Measurements from ENCODE around the gene PACSIN2. TPM values are rescaled to one million over a fixed set of nuclear protein-coding genes. Genes with fewer than 3 reads are reported as not detected.
"Not testable (repeated sequence)": the region's sequence is repeated elsewhere in the genome, so short reads cannot be mapped to it uniquely, and the experiment has no call there.

PACSIN2 gene
- total RNA-seq, 1 donor from 2014 or later, result 48.9 TPM

- no peak for ATAC-seq (ENCODE audit: low read depth)
- no peak overlapping the region for H3K4me3 Mint-ChIP-seq
- intact Hi-C loops (cut with micrococcal nuclease), result no loop called here
- peaks cover 5% of the 10 kb centered on the region for H3K9me3 Mint-ChIP-seq
- TF ChIP-seq CTCF (IDR thresholded peaks at IDR 0.05), result no peak
- CTCF ChIA-PET, result no interaction called here
- peaks cover 38% of the 10 kb centered on the region for H3K4me1 Mint-ChIP-seq
- no peaks in the 10 kb centered on the region for H3K27me3 Mint-ChIP-seq
- no peak for DNase-seq
- no peak overlapping the region for H3K27ac Mint-ChIP-seq
- POLR2A ChIA-PET, result no interaction called here
- peaks cover 26% of the 10 kb centered on the region for H3K36me3 Mint-ChIP-seq (ENCODE audit: low read depth)
Observed at GRCh38 chr22:42957544-42957943, 57.4 kb downstream of the PACSIN2 start.

DNA sequence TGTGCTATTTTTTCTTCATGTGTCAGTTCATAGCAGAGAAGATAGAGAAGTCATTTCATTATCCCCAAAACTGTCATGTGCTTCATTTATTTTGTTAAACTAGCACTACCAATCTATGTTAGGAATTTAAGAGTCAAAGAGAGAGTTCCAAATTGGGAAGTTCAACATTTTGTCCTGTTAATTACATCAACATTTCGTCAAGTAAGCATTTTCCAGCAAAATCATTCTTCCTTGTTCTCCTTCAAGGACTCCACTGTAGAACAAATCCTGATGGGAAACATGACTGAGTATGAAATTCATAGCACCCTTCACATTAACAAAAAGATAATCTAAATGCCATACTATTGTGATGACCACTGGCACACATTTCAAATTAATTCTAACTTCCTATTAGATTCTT, 59.1 kb downstream of the PACSIN2 start:
- peaks cover 25% of the 10 kb centered on the region for H3K4me1 Mint-ChIP-seq
- no peak for TF ChIP-seq CTCF (IDR thresholded peaks at IDR 0.05)
- peaks cover 27% of the 10 kb centered on the region for H3K36me3 Mint-ChIP-seq (ENCODE audit: low read depth)
- ChIA-PET POLR2A (no interaction called here), CTCF (no interaction called here)
- DNase-seq, result no peak
- H3K27ac Mint-ChIP-seq, result no peak overlapping the region
- no peak overlapping the region for H3K4me3 Mint-ChIP-seq
- peaks cover 5% of the 10 kb centered on the region for H3K9me3 Mint-ChIP-seq
- intact Hi-C loops (cut with micrococcal nuclease), result no loop called here
- no peak for ATAC-seq (ENCODE audit: low read depth)
- H3K27me3 Mint-ChIP-seq, result no peaks in the 10 kb centered on the region

- Mint-ChIP-seq H3K4me1 (peaks cover 18% of the 10 kb centered on the region), H3K27ac (no peak overlapping the region), H3K36me3 (ENCODE audit: low read depth) (peaks cover 22% of the 10 kb centered on the region), H3K27me3 (no peaks in the 10 kb centered on the region), H3K9me3 (peaks cover 5% of the 10 kb centered on the region), H3K4me3 (no peak overlapping the region)
- intact Hi-C loops (cut with micrococcal nuclease), result no loop called here
- ChIA-PET CTCF (no interaction called here), POLR2A (no interaction called here)
- TF ChIP-seq CTCF (IDR thresholded peaks at IDR 0.05), result no peak
- DNase-seq (no peak), ATAC-seq (ENCODE audit: low read depth) (no peak)
Observed at GRCh38 chr22:42955087-42955635, 59.8 kb downstream of the PACSIN2 start.

- ATAC-seq (ENCODE audit: low read depth); CTCF ChIA-PET; H3K27me3 Mint-ChIP-seq; H3K9me3 Mint-ChIP-seq; H3K27ac Mint-ChIP-seq; POLR2A ChIA-PET; DNase-seq; H3K4me3 Mint-ChIP-seq; intact Hi-C loops (cut with micrococcal nuclease): not testable (repeated sequence)
- H3K36me3 Mint-ChIP-seq (ENCODE audit: low read depth), result peaks cover 15% of the 10 kb centered on the region
- H3K4me1 Mint-ChIP-seq, result peaks cover 12% of the 10 kb centered on the region
Observed at GRCh38 chr22:42953751-42954150, 61.2 kb downstream of the PACSIN2 start.

DNA sequence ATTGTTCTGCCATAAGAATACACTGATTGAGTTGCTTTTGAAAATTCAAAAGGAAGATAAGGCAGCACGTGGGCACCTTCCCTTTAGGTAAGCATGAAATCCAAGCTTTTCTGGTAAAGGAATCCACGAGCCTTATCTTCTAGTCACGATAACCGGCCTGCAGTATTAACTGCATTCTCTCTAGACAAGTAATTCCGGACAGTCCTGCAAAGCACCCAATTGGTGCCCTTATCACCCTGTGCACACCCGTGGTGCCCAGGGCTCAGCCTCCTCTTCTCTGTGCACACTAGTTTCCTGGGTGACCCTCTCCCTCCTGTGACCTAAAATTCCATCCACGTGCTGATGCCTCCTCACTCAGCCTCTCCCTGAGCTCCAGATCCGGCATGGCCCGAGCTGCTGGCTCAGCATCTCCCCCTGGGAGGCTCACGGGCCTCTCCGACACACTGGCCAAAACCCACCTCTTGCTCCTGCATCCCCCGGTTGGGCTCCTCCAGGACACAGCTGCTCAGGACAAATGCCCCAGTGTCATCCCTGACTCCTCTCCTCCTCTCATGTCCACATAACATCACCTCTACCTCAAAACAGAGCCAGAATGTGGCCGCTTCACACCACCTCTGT, 63.7 kb downstream of the PACSIN2 start:
- Mint-ChIP-seq H3K4me3 (no peak overlapping the region), H3K27me3 (no peaks in the 10 kb centered on the region), H3K27ac (no peak overlapping the region), H3K9me3 (peaks cover 5% of the 10 kb centered on the region), H3K4me1 (peaks cover 28% of the 10 kb centered on the region), H3K36me3 (ENCODE audit: low read depth) (peaks cover 23% of the 10 kb centered on the region)
- intact Hi-C loops (cut with micrococcal nuclease), result no loop called here
- no peak for TF ChIP-seq CTCF (IDR thresholded peaks at IDR 0.05)
- ATAC-seq (ENCODE audit: low read depth) (no peak), DNase-seq (no peak)
- POLR2A ChIA-PET, result no interaction called here
- CTCF ChIA-PET, result no interaction called here

- POLR2A ChIA-PET, result no interaction called here
- Mint-ChIP-seq H3K36me3 (ENCODE audit: low read depth) (peaks cover 16% of the 10 kb centered on the region), H3K4me3 (no peak overlapping the region), H3K4me1 (peaks cover 37% of the 10 kb centered on the region), H3K27ac (no peak overlapping the region), H3K9me3 (no peaks in the 10 kb centered on the region), H3K27me3 (no peaks in the 10 kb centered on the region)
- DNase-seq (no peak), ATAC-seq (ENCODE audit: low read depth) (no peak)
- TF ChIP-seq CTCF (IDR thresholded peaks at IDR 0.05), result no peak
- intact Hi-C loops (cut with micrococcal nuclease), result no loop called here
- CTCF ChIA-PET, result no interaction called here
Observed at GRCh38 chr22:42950281-42950680, 64.7 kb downstream of the PACSIN2 start.
